HG03066 (cell line): ENCODE measurements around the gene HAGH.

Source experiments
- ATAC-seq: cut with Tn5 transposase; IDR thresholded peaks from one replicate; pipeline ENCODE4 v1.9.1; 2021; ENCODE audit warnings: low read depth; ENCODE audit not compliant: unreplicated experiment

Gene HAGH

GRCh38 chr16:1832838-1833454 lies 6.3 kb upstream of the HAGH start:
- ATAC-seq, result no peak

GRCh38 chr16:1831186-1832075 lies 4.8 kb upstream of the HAGH start:
- no peak for ATAC-seq

- ATAC-seq, result no peak
Observed at GRCh38 chr16:1830213-1830612, 3.6 kb upstream of the HAGH start.

- ATAC-seq, result no peak
Observed at GRCh38 chr16:1828645-1829410, 2.2 kb upstream of the HAGH start.

GRCh38 chr16:1825864-1826690 lies 548 bp downstream of the HAGH start:
- ATAC-seq, result peak; percentile 54

- ATAC-seq, result no peak
Observed at GRCh38 chr16:1825381-1825863, 1.2 kb downstream of the HAGH start.

GRCh38 chr16:1823821-1824220 lies 2.8 kb downstream of the HAGH start:
- no peak for ATAC-seq

- ATAC-seq, result no peak
Observed at GRCh38 chr16:1822801-1823200, 3.8 kb downstream of the HAGH start.

GRCh38 chr16:1821861-1822611 lies 4.6 kb downstream of the HAGH start:
- ATAC-seq, result no peak

- no peak for ATAC-seq
Observed at GRCh38 chr16:1820946-1821290, 5.7 kb downstream of the HAGH start.

- ATAC-seq, result no peak
Observed at GRCh38 chr16:1820096-1820945, 6.3 kb downstream of the HAGH start.

- ATAC-seq, result no peak
Observed at GRCh38 chr16:1819611-1820010, 7.0 kb downstream of the HAGH start.

- ATAC-seq, result no peak
Observed at GRCh38 chr16:1818873-1819525, 7.6 kb downstream of the HAGH start.

GRCh38 chr16:1818204-1818872 lies 8.3 kb downstream of the HAGH start:
- ATAC-seq, result no peak

- no peak for ATAC-seq
Observed at GRCh38 chr16:1817716-1818115, 8.9 kb downstream of the HAGH start.

GRCh38 chr16:1817276-1817589 lies 9.4 kb downstream of the HAGH start:
- no peak for ATAC-seq

GRCh38 chr16:1816396-1817275 lies 10.0 kb downstream of the HAGH start:
- no peak for ATAC-seq
